COLO829 (cell line): ENCODE results near the gene CEP43.
"Not testable (repeated sequence)": the region's sequence is repeated elsewhere in the genome, so short reads cannot be mapped to it uniquely, and the experiment has no call there.

ENCODE experiments used
- DNase-seq: peaks from one replicate; pipeline ENCODE4 v3.0.0; 2012; ENCODE audit warnings: low spot score

Gene CEP43, protein sequence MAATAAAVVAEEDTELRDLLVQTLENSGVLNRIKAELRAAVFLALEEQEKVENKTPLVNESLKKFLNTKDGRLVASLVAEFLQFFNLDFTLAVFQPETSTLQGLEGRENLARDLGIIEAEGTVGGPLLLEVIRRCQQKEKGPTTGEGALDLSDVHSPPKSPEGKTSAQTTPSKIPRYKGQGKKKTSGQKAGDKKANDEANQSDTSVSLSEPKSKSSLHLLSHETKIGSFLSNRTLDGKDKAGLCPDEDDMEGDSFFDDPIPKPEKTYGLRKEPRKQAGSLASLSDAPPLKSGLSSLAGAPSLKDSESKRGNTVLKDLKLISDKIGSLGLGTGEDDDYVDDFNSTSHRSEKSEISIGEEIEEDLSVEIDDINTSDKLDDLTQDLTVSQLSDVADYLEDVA

DNA sequence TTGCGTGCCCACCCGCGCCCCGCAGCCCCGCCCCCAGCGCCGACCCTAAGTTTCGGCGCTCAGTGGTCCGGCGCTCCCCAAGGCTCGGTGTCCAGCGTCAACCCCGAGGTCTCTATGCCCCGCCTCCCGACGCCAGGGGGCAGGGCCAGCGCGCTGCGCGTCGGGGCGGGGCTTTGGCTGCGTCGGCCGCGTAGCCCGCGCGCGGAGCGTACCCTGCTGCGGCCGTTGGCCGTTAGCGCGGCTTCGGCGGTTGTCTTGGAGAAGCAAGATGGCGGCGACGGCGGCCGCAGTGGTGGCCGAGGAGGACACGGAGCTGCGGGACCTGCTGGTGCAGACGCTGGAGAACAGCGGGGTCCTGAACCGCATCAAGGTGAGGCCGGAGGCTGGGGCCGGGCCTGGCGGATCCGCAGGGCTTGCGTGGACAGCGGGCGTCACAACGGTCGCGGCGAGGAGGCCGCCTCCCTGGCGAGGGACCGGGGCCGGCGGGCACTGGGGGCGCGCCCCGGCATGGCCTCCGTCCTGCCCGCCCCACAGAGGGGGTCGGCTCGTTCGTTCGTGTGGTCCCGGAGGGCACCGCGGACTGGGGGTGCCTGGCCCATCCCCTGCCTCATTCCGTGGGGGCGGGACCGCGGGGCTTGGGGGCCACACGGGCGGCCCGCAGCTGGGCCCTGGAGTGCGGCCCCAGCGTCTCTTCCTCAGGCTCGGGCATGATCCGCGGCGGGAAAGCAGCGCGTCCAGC lies at the start of gene CEP43:
TSS of gene CEP43 (plus strand) at position 253 of the 739 bp plus-strand sequence. CDS start at position 269, 16 bp downstream.
- peak; percentile 91 for DNase-seq

- DNase-seq: no peak
Observed at GRCh38 chr6:166949528-166950442, 49.4 kb upstream of the CEP43 start.

DNA sequence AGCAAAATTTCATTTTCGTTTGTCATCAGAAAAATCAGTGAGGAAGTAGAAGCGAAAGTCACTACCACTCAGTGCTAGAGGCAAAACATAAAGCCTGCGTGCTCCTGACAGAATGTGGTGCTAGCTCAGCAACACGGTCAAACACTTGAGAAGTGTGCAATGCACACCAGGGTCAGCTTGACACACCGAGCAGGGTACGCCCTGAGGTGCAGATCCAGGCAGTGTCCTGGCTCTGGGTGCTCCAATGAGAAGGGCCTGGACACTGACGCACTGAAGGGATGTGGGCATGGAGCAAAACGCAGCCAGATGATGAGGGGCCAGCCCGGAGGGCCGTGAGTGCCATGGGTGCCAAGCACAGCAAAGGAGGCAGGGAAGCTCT lies 48.8 kb upstream of the CEP43 start:
- DNase-seq: no peak

- not testable (repeated sequence) for DNase-seq
Observed at GRCh38 chr6:166950892-166951669, 48.1 kb upstream of the CEP43 start.

DNA sequence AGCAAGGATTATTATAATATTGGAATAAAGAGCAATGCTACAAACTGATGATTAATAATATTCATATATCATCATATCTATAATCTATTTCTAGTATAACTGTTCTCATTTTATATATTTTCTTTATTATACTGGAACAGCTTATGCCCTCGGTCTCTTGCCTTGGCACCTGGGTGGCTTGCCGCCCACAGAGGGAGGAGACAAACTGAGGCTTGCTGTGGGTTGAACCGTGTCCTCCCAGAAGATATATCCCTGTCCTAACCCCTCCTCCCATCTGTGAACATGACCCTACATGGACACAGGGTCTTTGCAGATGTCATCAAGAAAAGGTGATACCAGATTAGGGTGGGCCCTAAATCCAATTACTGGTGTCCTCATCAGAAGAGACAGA lies 47.5 kb upstream of the CEP43 start:
- no peak for DNase-seq

DNA sequence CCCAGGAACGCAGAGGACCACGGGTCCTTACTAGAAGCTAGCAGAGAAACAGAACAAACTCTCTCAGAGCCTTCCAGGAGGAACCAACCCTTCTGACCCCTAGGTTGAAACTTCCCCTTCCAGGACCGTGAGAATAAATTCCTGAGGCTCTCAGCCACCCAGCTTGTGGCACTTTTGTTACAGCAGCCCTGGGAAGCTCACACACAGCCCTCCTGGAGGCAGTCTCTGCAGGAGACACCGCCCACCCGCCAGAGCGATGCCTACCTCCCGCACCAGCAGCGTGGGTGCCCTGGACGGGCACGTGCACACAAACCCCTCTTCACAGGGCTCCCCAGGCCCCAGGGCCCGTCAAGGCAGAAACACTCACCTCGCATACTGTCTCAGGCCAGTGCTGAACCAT lies 47.1 kb upstream of the CEP43 start:
- no peak for DNase-seq

DNA sequence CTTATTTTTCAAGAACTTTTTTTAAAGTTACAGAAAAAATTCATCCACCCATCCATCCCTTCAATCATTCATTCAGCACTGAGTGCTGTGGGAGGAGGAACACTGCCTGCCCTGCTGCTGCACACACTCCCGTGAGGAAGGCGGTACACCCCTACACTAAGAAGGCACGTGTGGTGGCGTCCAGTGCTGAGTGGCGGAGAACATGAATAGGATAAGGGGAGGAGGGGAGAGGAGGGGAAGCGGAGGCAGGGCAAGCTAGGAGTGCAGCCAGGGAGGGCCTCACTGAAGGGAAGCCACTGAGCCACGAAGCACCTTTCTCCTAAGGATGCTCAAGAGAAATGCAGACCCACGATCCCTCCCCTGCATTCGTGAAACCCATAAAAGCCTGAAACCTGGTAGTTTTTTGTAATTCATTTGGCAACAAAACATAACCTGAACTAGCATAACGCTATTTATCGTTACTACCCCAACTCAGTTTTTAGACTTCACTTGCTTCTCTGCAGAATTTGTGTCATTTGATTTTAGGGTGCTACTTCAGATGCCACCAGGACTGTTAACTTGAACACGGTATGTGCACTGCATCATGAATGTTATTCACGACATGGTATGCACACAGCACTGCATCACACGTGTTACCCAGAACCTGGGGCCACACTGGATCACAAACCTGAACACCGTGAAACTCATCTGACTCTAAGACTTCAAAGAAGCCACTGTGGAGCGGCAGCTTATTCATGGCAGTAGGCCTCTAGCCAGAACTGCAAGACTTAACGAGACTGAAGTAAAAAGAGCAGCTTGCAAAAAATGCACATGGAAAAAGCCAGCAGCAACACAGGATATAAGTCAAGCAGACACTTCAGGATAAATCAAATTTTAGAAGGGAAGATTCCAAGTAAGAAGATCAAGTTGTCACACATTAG lies 46.4 kb upstream of the CEP43 start:
- DNase-seq: no peak

DNA sequence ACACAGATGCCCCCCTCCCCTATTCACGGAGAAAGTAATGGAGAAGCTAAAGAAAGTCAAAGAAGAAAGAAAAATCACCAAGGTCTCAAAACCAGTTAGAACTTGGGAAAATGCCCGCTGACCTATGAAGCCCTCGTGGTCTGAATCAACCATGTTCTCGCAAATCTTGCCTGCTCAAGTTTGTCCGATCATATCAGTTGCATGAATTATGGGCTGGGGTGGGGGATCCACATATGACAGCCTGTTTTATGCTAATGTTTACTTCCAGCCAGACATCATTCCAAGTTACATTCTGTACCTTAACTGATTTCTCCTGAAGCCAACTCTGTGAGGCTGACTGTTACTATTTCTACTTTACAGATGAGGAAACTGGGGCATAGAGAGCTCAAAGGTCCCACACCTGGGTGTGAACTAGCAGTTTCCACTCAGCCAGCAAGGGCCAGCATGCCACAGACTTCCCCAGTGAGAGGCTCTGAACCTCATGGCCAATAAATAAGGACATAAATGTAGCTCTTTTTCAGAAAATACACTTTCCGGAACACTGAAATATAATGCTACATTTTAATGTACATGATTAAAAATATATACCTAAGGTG lies 45.0 kb upstream of the CEP43 start:
- DNase-seq: no peak

GRCh38 chr6:166955121-166955864 lies 43.9 kb upstream of the CEP43 start:
- DNase-seq: no peak

DNA sequence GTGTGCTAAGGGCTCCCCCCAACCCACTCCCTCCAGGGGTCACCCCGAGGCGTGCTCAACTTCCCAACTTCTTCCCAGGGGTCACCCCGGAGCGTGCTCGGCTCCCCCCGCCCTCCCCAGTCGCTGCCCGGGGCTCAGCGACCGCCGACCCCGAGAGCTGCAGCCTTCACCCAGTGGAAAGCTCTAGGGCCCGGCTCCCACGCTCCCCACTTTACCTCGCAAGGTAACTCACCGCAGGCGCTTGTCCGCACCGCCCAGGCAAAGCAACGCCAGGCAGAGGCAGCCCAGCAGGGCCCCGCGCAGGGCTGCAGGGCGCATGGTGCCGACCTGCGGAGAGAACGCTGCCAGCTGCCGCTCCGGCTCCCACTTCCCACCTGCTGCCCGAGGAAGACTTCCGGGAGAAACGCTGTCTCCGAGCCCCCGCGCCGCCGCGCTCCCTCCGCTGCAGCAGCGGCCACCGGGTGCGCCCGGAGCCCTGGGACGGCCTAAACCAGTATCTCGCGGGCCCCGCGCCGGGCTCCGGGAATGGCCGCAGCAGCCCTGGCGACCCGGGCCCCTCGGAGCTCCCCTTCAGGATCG lies 43.2 kb upstream of the CEP43 start:
- no peak for DNase-seq

- DNase-seq: peak; percentile 67
Observed at GRCh38 chr6:166956444-166957086, 42.6 kb upstream of the CEP43 start, which contains the start of gene RNASET2. RNASET2 (minus strand) TSS chr6:166956550; CDS start chr6:166956182, 368 bp downstream.

- DNase-seq: no peak
Observed at GRCh38 chr6:166957087-166957804, 42.0 kb upstream of the CEP43 start.

DNA sequence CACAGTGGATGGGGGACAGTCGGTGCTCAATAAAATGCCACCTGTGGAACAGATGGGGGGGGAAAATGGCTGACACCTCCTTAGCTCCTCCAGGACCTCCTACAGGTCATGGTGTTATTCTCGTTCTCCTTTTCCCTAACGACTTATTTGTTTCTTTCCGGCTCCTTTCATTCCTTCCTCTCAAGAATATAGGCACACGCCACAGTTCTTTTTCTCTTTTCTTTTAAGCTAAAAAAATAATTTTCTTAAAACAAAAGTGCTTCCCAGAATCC lies 41.5 kb upstream of the CEP43 start:
- DNase-seq: no peak

GRCh38 chr6:166958926-166959861 lies 40.0 kb upstream of the CEP43 start:
- DNase-seq: no peak

DNA sequence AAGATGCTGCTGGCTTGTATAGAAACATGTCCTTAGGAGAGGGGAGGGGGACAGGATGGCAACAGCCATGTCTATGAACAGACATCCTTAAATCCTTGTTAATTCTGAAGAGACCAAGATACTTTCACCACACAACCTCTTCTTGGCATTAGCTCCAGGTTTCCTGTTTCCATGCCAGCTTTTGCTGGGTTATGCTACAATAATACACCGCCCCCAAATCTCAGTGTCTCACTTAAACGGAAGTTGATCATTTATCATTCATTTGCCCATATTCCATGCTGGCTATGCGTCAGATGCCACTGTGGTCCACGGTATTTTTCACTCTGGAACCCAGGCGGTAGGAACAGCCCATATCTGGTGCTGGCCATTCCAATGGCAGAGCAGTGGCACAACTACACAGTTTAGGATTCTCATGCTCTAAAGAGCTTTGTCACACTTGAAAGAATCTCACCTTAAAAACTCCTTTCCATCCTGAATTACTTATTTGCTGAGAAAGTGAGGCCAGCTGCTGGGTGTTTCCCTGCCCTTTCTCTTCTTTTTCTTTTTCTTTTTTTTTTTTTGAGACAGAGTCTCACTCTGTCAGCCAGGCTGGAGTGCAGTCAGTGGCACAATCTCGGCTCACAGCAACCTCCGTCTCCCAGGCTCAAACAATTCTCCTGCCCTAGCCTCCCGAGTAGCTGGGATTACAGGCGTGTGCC lies 39.1 kb upstream of the CEP43 start:
- no peak for DNase-seq

DNA sequence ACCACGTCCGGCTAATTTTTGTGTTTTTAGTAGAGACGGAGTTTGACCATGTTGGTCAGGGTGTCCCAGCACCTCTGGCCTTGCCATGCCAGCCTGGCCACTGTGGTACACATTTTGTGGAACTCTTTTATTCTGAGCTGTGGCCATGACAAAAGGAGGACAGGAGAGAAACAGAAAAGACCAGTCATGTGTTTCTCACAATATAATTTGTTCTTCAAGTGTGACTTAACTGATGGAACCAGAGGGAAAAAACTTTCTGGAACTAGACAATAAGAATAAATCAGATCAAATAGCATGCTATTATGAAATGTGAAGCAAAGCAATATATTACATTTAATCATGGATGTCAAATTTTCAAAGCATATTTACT lies 38.6 kb upstream of the CEP43 start:
- DNase-seq: no peak
